Adrenal gland (tissue), 12 donors: ENCODE measurements around the gene RCN1. TPM values are rescaled to one million over a fixed set of nuclear protein-coding genes. Genes with fewer than 3 reads are reported as not detected.
"Not testable (repeated sequence)": the region's sequence is repeated elsewhere in the genome, so short reads cannot be mapped to it uniquely, and the experiment has no call there.

Experiments
- DNase-seq, 7 donors: peaks; one replicate each; pipeline ENCODE4 v3.0.0-alpha.2; 2019 to 2020
- H3K27ac ChIP-seq, 5 donors: fragments of 200-600 bp; sonication (generic) in 4 of 5; 1 replicate in 3 of 5; 2 replicates in 2 of 5; pipeline versions ENCODE4 v1.5.1 to v1.8.0; 2016 to 2020; ENCODE audit warnings: mild to moderate bottlenecking in 1 of 5
- H3K27me3 ChIP-seq: fragments of 200-600 bp; 2 replicates; pipeline ENCODE4 v1.8.0; 2021
- H3K36me3 ChIP-seq, 2 donors: fragments of 200-600 bp; replicated peaks in 1 of 2; 1 replicate in 1 of 2; 2 replicates in 1 of 2; pipeline versions ENCODE4 v1.5.1 to v1.8.0; 2018 to 2022
- H3K4me1 ChIP-seq, 2 donors: fragments of 200-600 bp; replicated peaks in 1 of 2; 1 replicate in 1 of 2; 2 replicates in 1 of 2; pipeline versions ENCODE4 v1.5.1 to v1.8.0; 2018 to 2021
- H3K4me3 ChIP-seq, 4 donors: fragments of 200-600 bp; sonication (generic) in 3 of 4; one replicate each; pipeline ENCODE4 v1.5.1; 2016 to 2018
- H3K9me3 ChIP-seq, 3 donors: fragments of 200-600 bp; sonication (generic) in 1 of 3; replicated peaks in 1 of 3; 1 replicate in 2 of 3; 2 replicates in 1 of 3; pipeline versions ENCODE4 v1.5.1 to v1.8.0; 2016 to 2021
- POLR2A ChIP-seq, 2 donors: fragments of 450-650 bp; IDR thresholded peaks; one replicate each; pipeline ENCODE4 v1.6.1; 2017; ENCODE audit warnings: antibody characterized with exemption in 2 of 2, mild to moderate bottlenecking in 2 of 2, moderate library complexity in 1 of 2
- WGBS, 4 donors: extraction: QIAGEN DNeasy Blood & Tissue Kit in 2 of 4; methylation state at CpG; one replicate each; pipeline versions ENCODE4 v1.1.5 to v1.1.7; 2013 to 2017; 5-methylcytosine and 5-hydroxymethylcytosine counted together
- intact Hi-C, 2 donors: fragments of 100-400 bp; cut with DNase I; formaldehyde crosslinking; loops; one replicate each; pipeline versions ENCODE4 v1.14.1 to v1.15.0; 2022 to 2023
- polyA plus RNA-seq, 3 donors: library from polyadenylated mRNA; stranded (reverse); fragments of 200-250 nt in 2 of 3; fragments of 350-450 nt in 1 of 3; fragmentation: Illumina TruSeq in 1 of 3; extraction: RNeasy Lipid Tissue Mini Kit (QIAGEN cat#74804) in 1 of 3; gene quantifications; one replicate each; pipeline ENCODE4 v1.2.3, GENCODE V29; 2013 to 2014
- total RNA-seq, 9 donors: library from RNA; depleted of rRNA in 4 of 9; stranded (reverse); fragments of >200 nt in 4 of 9; fragments of 120-200 nt in 1 of 9; fragmentation: NEBNext Ultra II Directional in 1 of 9; extraction: Animal tissue kit (Norgen Biotek cat#: 25700) in 1 of 9; gene quantifications; one replicate each; pipeline versions ENCODE4 v1.1.0 to v1.2.4, GENCODE V29; 2013 to 2023
- TF ChIP-seq, protein P1 (sequence below), 6 experiments: fragments of 450-650 bp in 4 of 6; fragments of 200-600 bp in 2 of 6; sonication (generic) in 1 of 6; IDR thresholded peaks; 1 replicate in 5 of 6; 2 replicates in 1 of 6; pipeline versions ENCODE4 v1.5.1 to v1.8.0; 2016 to 2021; ENCODE audit warnings: antibody characterized with exemption in 6 of 6, mild to moderate bottlenecking in 2 of 6, moderate library complexity in 1 of 6
- donor health status: healthy with polysubstance abuse.
- donor health status: Bipolar disorder and iron deficiency.
- donor health status: DM: yes; HTN: yes; CAD: no.
- donor health status: DM: no; HTN: no; CAD: no.
- donor health status: DM: no; HTN: no; CAD: no.
- donor health status: DM: yes; HTN: yes; CAD: no.

Gene RCN1
- total and polyA plus RNA-seq, 12 donors = 56.1 to 142 (median 85.9) TPM

DNA sequence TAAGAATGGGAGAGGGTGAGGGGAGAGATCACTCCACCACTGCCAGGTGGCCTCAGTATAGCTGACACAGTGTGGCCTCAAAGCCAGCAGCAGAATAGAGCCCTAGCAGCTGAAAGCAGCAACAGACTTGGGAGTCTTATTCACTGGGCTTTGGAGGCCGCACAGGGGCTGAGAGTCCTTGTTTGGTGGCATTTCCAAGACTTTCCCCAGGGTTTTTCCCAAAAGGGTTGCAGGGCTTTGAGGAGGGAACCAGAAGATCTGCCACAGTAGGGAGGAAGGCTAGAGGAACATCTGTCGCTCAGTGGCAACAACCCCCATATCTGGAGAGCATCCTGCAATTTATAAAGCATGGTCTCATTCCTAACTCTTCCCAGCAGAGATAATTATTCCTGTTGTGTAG, 35.0 kb upstream of the RCN1 start:
- TF ChIP-seq, protein P1, sequence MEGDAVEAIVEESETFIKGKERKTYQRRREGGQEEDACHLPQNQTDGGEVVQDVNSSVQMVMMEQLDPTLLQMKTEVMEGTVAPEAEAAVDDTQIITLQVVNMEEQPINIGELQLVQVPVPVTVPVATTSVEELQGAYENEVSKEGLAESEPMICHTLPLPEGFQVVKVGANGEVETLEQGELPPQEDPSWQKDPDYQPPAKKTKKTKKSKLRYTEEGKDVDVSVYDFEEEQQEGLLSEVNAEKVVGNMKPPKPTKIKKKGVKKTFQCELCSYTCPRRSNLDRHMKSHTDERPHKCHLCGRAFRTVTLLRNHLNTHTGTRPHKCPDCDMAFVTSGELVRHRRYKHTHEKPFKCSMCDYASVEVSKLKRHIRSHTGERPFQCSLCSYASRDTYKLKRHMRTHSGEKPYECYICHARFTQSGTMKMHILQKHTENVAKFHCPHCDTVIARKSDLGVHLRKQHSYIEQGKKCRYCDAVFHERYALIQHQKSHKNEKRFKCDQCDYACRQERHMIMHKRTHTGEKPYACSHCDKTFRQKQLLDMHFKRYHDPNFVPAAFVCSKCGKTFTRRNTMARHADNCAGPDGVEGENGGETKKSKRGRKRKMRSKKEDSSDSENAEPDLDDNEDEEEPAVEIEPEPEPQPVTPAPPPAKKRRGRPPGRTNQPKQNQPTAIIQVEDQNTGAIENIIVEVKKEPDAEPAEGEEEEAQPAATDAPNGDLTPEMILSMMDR (IDR thresholded peaks at IDR 0.05) = no peak
- TF ChIP-seq POLR2A (IDR thresholded peaks at IDR 0.05) = no peak
- Histone ChIP-seq H3K4me1 (no peaks in the 10 kb centered on the region), H3K9me3 (no peaks in the 10 kb centered on the region), H3K4me3 (no peak overlapping the region), H3K27ac (no peak overlapping the region), H3K27me3 (peaks cover 4% of the 10 kb centered on the region), H3K36me3 (no peaks in the 10 kb centered on the region)
- intact Hi-C loops = no loop called here
- 89 to 100% (median 93%) methylated on average over 2 of the region's 2 CpGs for WGBS, 4 donors
- no peak for DNase-seq

DNA sequence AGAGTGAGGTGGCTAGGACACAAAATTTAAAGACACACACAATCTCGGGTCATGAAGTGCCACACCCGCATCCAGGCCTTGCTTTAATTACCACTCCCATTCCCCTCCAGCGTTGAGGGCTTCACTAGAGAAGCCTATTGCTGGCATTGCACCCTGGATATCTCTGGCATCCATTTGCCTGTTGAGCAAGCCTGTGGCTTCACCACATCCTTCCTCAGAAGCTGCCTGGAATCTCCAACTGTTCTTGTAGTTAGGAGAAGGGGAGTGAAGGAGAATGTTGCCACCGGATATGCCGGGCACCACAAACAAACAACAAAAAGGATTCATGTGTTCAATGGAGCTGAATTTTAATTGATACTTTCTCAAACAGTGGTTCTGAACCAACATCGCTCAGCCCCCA, 34.4 kb upstream of the RCN1 start:
- 49 to 70% (median 57%) methylated on average over 6 of the region's 6 CpGs for WGBS, 4 donors
- no peaks in the 10 kb centered on the region for H3K4me1 ChIP-seq

DNA sequence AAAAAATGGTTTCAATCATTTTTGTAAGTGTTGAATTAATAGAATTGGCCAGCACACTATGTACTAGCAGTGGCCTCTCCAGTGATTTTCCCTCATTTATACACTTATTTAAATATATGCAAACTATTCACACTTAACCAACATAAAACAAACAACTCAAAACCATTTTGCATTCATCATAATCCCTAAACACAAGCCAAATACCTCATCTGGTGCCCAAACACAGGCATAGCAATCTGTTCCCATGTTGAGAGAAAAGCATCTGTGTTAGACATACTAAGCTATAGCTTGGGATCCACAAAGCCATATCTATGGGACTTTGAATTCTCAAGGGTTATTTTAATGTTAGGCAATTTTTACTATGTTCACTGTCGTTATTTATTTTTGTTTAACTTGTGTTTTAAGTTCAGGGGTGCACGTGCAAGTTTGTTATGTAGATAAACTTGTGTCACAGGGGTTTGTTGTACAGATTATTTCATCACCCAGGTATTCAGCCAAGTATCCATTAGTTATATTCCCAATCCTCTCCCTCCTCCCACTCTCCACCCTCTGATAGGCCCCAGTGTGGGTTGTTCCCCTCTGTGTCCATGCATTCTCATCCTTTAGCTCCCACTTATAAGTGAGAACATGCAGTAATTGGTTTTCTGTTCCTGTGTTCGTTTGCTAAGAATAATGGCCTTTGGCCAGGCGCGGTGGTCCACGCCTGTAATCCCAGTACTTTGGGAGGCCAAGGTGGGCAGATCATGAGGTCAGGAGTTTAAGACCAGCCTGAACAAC, 31.0 kb upstream of the RCN1 start:
- H3K27ac ChIP-seq = no peak overlapping the region
- intact Hi-C loops = no loop called here
- H3K27me3 ChIP-seq = peaks cover 4% of the 10 kb centered on the region
- 65 to 84% (median 79%) methylated on average over 6 of the region's 6 CpGs for WGBS, 4 donors
- H3K9me3 ChIP-seq = no peaks in the 10 kb centered on the region
- H3K4me3 ChIP-seq = no peak overlapping the region
- no peak for DNase-seq
- H3K4me1 ChIP-seq = no peaks in the 10 kb centered on the region
- TF ChIP-seq, protein P1 (IDR thresholded peaks at IDR 0.05) = no peak
- no peak for TF ChIP-seq POLR2A (IDR thresholded peaks at IDR 0.05)
- no peaks in the 10 kb centered on the region for H3K36me3 ChIP-seq

More for the DNA sequence above, 34.4 kb upstream of the RCN1 start:
- H3K27me3 ChIP-seq = peaks cover 4% of the 10 kb centered on the region
- no peak for TF ChIP-seq POLR2A (IDR thresholded peaks at IDR 0.05)
- TF ChIP-seq, protein P1 (IDR thresholded peaks at IDR 0.05) = no peak
- DNase-seq = no peak
- no peak overlapping the region for H3K27ac ChIP-seq
- H3K9me3 ChIP-seq = no peaks in the 10 kb centered on the region
- no peak overlapping the region for H3K4me3 ChIP-seq
- intact Hi-C loops = no loop called here
- no peaks in the 10 kb centered on the region for H3K36me3 ChIP-seq

DNA sequence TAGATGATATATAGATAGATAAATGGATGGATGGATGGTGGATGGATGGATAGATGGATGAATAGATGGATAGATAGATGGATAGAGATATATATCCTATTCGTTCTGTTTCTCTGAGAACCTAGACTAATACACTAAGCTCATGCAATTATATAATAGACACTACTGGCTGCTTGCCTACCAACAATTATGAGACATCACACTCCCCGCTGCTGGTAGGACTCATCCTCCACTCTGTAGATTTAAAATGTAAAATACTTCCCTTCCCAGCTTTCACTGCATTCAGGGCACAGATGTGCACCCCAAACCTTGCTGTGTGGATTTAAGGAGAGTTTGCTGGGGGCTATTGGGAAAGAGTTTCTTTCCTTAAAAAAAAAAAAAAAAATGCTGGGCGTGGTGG, 28.3 kb upstream of the RCN1 start:
- 63 to 88% (median 76%) methylated on average over 3 of the region's 3 CpGs for WGBS, 4 donors
- intact Hi-C loops = no loop called here
- TF ChIP-seq, protein P1 (IDR thresholded peaks at IDR 0.05) = no peak
- no peak for TF ChIP-seq POLR2A (IDR thresholded peaks at IDR 0.05)

DNA sequence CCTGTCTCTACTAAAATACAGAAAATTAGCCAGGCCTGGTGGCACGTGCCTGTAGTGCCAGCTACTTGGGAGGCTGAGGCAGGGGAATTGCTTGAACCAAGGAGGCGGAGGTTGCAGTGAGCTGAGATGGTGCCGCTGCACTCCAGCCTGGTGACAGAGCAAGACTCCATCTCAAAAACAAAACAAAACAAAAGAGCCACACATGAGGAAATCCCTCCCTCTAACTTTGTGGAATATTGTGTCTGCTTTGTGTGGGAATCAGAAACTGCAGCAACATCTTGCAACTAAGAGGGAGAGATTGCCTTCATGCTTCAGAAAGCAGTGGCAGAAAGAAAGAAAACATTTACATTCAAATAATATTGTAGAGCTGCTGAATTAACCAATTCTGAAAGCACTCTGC, 27.8 kb upstream of the RCN1 start:
- H3K4me1 ChIP-seq, H3K36me3 ChIP-seq, H3K27ac ChIP-seq, intact Hi-C loops, H3K9me3 ChIP-seq, DNase-seq, H3K27me3 ChIP-seq, H3K4me3 ChIP-seq: not testable (repeated sequence)
- 81 to 90% (median 85%) methylated on average over 3 of the region's 3 CpGs for WGBS, 4 donors

More for the DNA sequence above, 28.3 kb upstream of the RCN1 start:
- H3K9me3 ChIP-seq = no peaks in the 10 kb centered on the region
- no peaks in the 10 kb centered on the region for H3K27me3 ChIP-seq
- H3K4me1 ChIP-seq = no peaks in the 10 kb centered on the region
- no peak for DNase-seq
- no peak overlapping the region for H3K27ac ChIP-seq
- H3K36me3 ChIP-seq = no peaks in the 10 kb centered on the region
- no peak overlapping the region for H3K4me3 ChIP-seq
